AG09309 (cell line): Measurements from ENCODE around the gene PRKACA.
"Not testable (repeated sequence)": the region's sequence is repeated elsewhere in the genome, so short reads cannot be mapped to it uniquely, and the experiment has no call there.

Experiments
- DNase-seq: peaks from one replicate; pipeline ENCODE4 v3.0.0-alpha.2; 2010; ENCODE audit warnings: low read depth
- H3K4me3 ChIP-seq: 2 replicates; pipeline ENCODE4 v1.5.1; 2011; ENCODE audit warnings: mild to moderate bottlenecking, low read depth, low read length, moderate library complexity; ENCODE audit not compliant: control insufficient read depth
- TF ChIP-seq, protein P1 (sequence below): IDR thresholded peaks from 2 replicates; pipeline ENCODE4 v1.5.1; 2011; ENCODE audit warnings: mild to moderate bottlenecking, low read depth, low read length, inconsistent platforms; ENCODE audit not compliant: insufficient read depth, control insufficient read depth; ENCODE audit errors: missing control alignments

The PRKACA gene

DNA sequence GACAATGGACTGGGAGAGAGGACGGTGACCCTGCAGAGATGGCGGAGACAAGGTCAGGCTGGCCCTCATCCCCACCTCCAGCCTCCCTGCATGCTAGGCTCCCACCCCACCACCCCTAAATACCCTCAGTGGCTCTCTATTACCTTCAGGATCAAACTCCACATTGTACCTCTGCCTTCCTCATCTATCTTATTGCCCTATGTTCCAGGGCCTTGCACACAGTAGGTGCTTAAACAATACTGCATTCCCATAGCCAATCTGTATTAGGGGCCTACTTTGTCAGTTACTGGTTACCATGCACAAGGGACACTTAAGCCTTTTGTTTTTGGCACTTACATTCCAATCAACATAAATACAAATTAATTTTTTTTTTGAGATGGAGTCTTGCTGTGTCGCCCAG lies 62.2 kb downstream of the PRKACA start:
- no peak overlapping the region for H3K4me3 ChIP-seq
- DNase-seq: no peak
- TF ChIP-seq, protein P1, sequence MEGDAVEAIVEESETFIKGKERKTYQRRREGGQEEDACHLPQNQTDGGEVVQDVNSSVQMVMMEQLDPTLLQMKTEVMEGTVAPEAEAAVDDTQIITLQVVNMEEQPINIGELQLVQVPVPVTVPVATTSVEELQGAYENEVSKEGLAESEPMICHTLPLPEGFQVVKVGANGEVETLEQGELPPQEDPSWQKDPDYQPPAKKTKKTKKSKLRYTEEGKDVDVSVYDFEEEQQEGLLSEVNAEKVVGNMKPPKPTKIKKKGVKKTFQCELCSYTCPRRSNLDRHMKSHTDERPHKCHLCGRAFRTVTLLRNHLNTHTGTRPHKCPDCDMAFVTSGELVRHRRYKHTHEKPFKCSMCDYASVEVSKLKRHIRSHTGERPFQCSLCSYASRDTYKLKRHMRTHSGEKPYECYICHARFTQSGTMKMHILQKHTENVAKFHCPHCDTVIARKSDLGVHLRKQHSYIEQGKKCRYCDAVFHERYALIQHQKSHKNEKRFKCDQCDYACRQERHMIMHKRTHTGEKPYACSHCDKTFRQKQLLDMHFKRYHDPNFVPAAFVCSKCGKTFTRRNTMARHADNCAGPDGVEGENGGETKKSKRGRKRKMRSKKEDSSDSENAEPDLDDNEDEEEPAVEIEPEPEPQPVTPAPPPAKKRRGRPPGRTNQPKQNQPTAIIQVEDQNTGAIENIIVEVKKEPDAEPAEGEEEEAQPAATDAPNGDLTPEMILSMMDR: no peak

- no peak overlapping the region for H3K4me3 ChIP-seq
- DNase-seq: no peak
- TF ChIP-seq, protein P1: no peak
Measured at GRCh38 chr19:14054721-14055120, 62.8 kb downstream of the PRKACA start.

- H3K4me3 ChIP-seq: no peak overlapping the region
- DNase-seq: no peak
- TF ChIP-seq, protein P1: no peak
Measured at GRCh38 chr19:14054099-14054498, 63.5 kb downstream of the PRKACA start.

- TF ChIP-seq, protein P1: no peak
- DNase-seq: no peak
- no peak overlapping the region for H3K4me3 ChIP-seq
Measured at GRCh38 chr19:14053500-14053899, 64.1 kb downstream of the PRKACA start.

GRCh38 chr19:14053032-14053431 lies 64.5 kb downstream of the PRKACA start:
- DNase-seq: no peak
- no peak overlapping the region for H3K4me3 ChIP-seq
- TF ChIP-seq, protein P1: no peak

GRCh38 chr19:14052470-14052869 lies 65.1 kb downstream of the PRKACA start:
- no peak for DNase-seq
- TF ChIP-seq, protein P1: no peak
- no peak overlapping the region for H3K4me3 ChIP-seq

DNA sequence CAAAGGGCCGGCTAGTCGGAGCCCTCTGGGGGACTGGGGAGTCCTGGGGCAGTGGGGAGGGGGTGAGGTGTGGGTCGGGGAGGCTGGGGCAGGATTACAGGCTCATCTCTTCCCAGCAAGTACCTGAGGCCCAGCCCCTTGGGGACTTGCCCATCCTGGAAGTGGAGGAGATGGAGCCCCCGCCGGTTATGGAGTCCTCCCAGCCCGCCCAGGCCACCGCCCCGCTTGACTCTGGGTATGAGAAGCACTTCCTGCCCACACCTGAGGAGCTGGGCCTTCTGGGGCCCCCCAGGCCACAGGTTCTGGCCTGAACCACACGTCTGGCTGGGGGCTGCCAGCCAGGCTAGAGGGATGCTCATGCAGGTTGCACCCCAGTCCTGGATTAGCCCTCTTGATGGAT lies 65.6 kb downstream of the PRKACA start:
- no peak for DNase-seq
- TF ChIP-seq, protein P1: no peak
- no peak overlapping the region for H3K4me3 ChIP-seq

- DNase-seq, H3K4me3 ChIP-seq: not testable (repeated sequence)
Measured at GRCh38 chr19:14050961-14051360, 66.6 kb downstream of the PRKACA start.
